GM19099 (cell line): Measurements from ENCODE around the gene AGAP1.

ENCODE experiments used
- POLR2A ChIP-seq: IDR thresholded peaks from 3 replicates; pipeline ENCODE4 v1.6.1; 2011; ENCODE audit warnings: low read depth; ENCODE audit not compliant: insufficient read length; ENCODE audit errors: extremely low read depth

The AGAP1 gene

GRCh38 chr2:235511187-235511661 is 17.4 kb downstream of the AGAP1 start:
- no peak for TF ChIP-seq POLR2A

DNA sequence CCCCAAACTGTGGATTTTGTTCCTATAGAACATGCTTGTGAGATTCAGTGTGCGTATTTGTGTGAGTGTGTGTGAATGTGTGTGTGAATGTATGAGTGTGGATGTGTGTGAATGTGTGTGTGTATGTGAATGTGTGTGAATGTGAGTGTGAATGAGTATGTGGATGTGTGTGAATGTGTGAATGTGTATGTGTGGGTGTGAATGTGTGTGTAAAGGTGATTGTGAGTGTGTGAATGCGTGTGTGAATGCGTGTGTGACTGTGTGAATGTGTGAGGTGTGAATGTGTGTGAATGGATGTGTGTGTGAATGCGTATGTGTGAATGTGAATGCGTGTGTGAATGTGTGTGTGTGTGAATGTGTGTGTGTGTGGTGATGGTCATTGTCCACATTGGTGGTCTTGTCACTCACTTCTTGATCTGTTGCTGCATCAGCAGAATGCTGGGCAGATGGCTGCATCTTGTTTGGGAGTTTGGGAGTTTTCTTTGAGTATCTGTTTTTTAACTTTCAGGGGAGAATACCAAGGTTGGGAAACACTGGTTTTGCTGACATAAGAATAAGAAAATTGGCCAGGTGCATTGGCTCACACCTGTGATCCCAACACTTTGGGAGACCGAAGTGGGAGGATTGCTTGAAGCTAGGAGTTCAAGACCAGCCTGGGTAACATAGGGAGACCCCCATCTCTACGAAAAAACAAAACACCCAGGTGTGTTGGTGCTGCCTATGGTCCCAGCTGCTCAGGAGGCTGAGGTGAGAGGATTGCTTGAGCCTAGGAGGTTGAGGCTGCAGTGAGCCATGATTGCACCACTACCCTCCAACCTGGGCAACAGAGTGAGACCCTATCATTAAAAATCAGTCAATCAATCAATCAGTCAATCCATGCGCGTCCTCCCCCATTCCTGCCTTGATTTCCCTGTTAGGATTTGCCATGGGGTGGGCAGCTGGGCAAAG is 18.2 kb downstream of the AGAP1 start:
- no peak for TF ChIP-seq POLR2A

GRCh38 chr2:235512699-235513053 is 18.8 kb downstream of the AGAP1 start:
- TF ChIP-seq POLR2A = no peak

DNA sequence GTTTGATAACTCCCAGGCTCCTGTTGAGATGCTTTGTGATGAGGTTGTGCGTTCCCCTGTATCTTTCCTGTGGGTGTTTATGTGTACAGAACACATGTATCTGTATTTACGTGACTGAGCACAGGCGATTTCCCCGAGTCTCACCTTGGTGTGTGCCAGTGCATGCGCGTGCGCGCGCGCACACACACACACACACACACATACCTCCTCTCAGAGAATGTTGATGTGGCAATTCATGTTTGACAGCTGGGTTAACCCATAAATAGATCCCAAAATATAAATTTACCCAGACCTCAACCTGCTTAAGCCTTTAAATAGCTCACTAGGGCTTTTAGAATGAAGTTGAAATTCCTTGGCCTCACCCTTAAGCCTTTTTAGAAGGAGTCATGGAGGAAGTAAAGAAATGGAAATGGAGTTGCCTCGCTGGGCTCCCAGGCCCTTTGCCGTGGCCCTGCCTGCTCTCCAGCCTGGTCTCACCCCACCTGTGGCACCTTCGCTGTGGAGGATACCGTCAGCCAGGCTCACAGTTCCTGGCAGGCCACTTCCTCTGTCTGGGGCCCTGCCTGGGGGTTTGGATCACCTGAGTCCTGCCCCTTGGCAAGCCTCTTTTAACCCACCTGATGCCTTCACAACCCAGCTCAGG is 20.3 kb downstream of the AGAP1 start:
- no peak for TF ChIP-seq POLR2A

DNA sequence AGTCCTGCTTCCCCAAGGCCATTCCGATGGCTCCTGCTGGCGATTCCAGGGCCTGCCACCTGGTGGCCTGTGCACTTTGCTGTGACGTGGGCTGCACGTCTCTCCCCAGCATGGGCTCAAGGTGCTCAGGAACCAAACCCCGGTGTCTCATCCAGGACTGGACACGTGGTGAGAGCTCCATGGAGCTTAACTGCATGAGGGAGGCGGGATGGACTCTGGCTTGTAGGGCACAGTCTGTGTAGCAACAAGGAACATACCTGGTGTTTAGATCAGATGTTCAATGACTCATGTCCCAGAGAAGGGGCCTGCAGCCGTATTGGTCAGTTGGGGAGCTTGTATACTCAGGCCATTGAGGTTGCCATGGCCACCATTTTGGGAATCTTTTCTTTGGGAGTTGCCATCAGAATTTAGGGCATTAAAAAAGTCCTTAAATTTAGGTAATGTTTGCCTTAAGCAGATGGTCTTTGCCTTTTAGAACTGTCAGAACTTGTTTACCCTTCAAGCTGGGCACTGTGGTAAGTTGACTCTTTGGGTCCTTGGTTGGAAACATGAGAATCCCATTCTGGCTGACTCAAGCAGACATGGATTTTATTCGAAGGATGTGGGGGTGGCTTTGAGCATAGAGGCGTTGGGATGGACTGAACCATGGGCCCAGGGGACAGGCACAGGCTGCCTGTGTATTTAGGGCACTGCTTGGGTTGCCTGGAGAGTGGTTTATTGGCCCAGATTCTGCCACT is 21.0 kb downstream of the AGAP1 start:
- no peak for TF ChIP-seq POLR2A

DNA sequence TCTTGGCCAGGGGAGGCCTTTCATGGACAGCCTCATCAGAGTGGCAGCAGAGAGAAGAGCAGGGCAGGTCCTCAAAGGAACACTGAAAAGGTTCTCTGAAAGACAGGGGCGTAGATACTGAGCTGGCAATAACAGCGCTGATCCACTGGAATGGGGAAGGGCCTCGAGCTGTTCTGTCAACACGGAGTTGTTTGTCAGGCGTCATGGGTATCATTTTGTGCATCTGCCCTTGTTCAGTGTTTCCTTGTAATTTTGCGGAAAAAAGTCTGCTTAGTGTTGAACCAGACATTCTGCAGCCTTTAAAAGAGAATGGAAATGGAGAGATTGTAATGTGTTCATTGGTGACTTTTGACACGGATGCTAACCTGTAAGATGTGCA is 21.5 kb downstream of the AGAP1 start:
- TF ChIP-seq POLR2A = no peak

DNA sequence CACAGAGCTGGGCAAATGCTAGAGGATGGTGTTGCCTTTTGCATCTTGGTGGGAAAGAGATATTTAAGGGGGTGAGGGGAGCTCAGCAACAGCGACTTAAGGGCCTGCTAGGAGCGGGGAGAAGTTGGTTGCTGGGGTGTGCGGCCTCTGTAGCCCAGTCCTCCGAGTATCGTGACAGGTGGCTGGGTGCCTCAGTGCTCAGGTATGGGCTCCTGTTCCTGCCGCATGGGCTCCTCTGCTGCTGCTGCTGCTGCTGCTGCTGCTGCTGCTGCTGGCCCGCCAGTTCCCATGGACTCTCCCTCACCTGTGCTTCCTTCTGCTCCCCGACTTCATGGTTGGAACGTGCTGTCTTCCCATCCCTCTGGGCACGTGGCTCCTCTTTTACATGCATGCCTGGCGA is 22.0 kb downstream of the AGAP1 start:
- TF ChIP-seq POLR2A = no peak

DNA sequence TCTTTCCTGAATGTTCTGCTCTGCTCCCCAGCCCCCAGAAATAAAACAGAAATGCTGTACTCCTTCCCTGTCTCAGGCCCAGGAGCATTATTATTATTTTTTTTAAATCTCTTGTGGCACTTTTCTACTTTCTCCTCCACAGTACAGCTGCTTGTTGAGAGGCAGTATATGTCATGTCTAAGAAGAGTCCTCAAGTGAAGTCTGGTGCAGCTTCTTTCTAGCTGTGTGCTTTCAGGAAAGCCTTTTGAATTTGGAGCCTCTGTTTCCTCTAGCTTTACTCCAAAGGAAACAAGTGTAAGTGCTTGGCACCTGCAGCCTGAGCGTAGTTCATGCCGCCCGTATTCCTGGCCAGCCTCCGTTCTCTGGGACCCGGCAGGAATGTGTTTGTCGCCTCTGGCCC is 22.4 kb downstream of the AGAP1 start:
- no peak for TF ChIP-seq POLR2A

- TF ChIP-seq POLR2A = no peak
Measured at GRCh38 chr2:235518322-235519090, 24.7 kb downstream of the AGAP1 start.

GRCh38 chr2:235520787-235521186 is 26.9 kb downstream of the AGAP1 start:
- no peak for TF ChIP-seq POLR2A

GRCh38 chr2:235521844-235522243 is 28.0 kb downstream of the AGAP1 start:
- no peak for TF ChIP-seq POLR2A

- no peak for TF ChIP-seq POLR2A
Measured at GRCh38 chr2:235523021-235523420, 29.2 kb downstream of the AGAP1 start.

DNA sequence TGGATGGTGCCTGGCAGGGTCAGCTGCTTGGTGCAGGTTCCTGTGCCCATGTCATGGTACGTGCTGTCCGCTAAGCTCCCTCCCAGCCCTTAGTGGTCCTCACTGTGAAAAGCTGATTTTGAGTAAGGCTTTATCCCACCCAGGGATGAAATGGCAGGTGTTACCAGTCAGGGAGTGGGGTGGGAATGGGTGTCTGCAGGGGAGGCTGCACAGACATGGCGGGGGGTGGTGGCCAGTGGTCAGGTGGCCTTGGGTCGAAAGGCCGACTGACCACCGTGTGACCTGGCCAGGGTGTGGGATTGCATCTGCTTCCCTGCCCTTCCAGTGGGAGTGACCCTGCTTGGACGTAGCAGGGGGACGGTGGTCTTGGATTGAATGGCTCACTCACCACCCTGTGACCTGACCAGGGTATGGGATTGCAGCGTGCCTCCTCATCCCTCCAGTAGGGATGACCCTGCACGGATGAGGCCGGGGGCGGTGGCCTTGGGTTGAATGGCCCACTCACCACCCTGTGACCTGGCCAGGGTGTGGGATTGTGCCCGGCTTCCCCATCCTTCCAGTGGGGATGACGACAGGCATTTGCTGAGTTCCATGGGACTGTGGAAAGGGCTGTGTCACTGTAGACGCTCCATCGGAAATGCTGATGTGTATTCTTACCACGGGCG is 29.8 kb downstream of the AGAP1 start:
- TF ChIP-seq POLR2A = no peak

DNA sequence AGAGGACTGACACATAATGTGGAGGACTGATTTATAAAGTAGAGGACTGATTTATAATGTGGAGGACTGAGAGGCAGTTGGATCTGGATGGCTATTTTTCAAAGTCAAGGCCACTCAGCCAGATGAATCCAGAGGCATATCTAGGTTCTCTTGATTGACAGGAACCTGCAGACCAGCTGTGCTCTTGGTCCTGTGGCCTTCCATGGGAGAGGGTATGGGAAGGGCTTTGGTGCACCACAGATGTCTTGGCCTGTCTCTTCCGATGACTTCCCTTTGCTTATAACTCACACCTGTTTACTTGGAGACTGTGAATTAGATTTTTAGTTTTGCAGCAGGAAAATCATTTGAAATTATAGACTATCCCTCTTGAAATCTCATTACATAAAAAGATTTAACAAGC is 32.3 kb downstream of the AGAP1 start:
- TF ChIP-seq POLR2A = no peak
